BJ (cell line): ENCODE data around the gene TGFB1I1. TPM values are rescaled to one million over a fixed set of nuclear protein-coding genes. Genes with fewer than 3 reads are reported as not detected.
"Not testable (repeated sequence)": the region's sequence is repeated elsewhere in the genome, so short reads cannot be mapped to it uniquely, and the experiment has no call there.

Experiments used
- CTCF ChIA-PET: fragments of 350-600 bp; formaldehyde crosslinking; extraction: SDS; loops from one replicate; lab custom pipeline; 2021; ENCODE audit warnings: antibody characterized with exemption, inconsistent platforms; lab: Yijun Ruan, JAX
- POLR2A ChIA-PET: fragments of 300-600 bp; sonication (Branson Sonifier 250); formaldehyde crosslinking; extraction: SDS; loops from one replicate; lab custom pipeline; 2021; ENCODE audit warnings: antibody characterized with exemption; lab: Charles Lee
- DNase-seq: peaks from one replicate; pipeline ENCODE4 v3.0.0-alpha.2; 2011; ENCODE audit warnings: low read depth
- H3K27me3 ChIP-seq: 2 replicates; pipeline ENCODE4 v1.6.0; 2011; ENCODE audit warnings: low read length; ENCODE audit not compliant: control insufficient read depth, insufficient read depth
- H3K36me3 ChIP-seq: 2 replicates; pipeline ENCODE4 v1.5.1; 2011; ENCODE audit warnings: low read length; ENCODE audit not compliant: control insufficient read depth, insufficient read depth
- H3K4me3 ChIP-seq: 2 replicates; pipeline ENCODE4 v1.5.1; 2011; ENCODE audit warnings: low read depth, mild to moderate bottlenecking, control low read depth, low read length
- CTCF ChIP-seq: IDR thresholded peaks from 2 replicates; pipeline ENCODE4 v1.5.1; 2011; ENCODE audit warnings: low read depth, mild to moderate bottlenecking, control low read depth, inconsistent platforms, low read length, moderate library complexity; ENCODE audit not compliant: insufficient read depth
- polyA plus RNA-seq: library from polyadenylated mRNA; depleted of rRNA; stranded (reverse); fragments of >200 nt; gene quantifications from 2 replicates; pipeline ENCODE4 v1.2.3, GENCODE V29; 2011

TGFB1I1 gene
- polyA plus RNA-seq, 1 experiment = 92.3 TPM

GRCh38 chr16:31430380-31431052 is 41.4 kb upstream of the TGFB1I1 start:
- no peak for DNase-seq
- no peak overlapping the region for H3K4me3 ChIP-seq
- ChIA-PET POLR2A (no interaction called here), CTCF (interaction anchor here (0.7 to 1.3 kb wide), 3 partner anchors 9 to 21 kb away, joined by 3 read pairs; partner anchors contain the start of gene ZNF843)
- no peaks in the 10 kb centered on the region for H3K36me3 ChIP-seq
- H3K27me3 ChIP-seq = peaks cover 3% of the 10 kb centered on the region; the same call in 1 of the 2 replicates
- TF ChIP-seq CTCF = no peak

GRCh38 chr16:31435341-31436220 is 36.4 kb upstream of the TGFB1I1 start:
- ChIA-PET CTCF (interaction anchor here (0.7 kb wide), 1 partner anchor 291 kb away, joined by 3 read pairs; no protein-coding TSS in a partner anchor), POLR2A (no interaction called here)
- TF ChIP-seq CTCF = no peak
- Histone ChIP-seq H3K27me3 (no peaks in the 10 kb centered on the region), H3K36me3 (no peaks in the 10 kb centered on the region), H3K4me3 (no peak overlapping the region)
- no peak for DNase-seq

GRCh38 chr16:31436221-31437045 is 35.5 kb upstream of the TGFB1I1 start:
- no peaks in the 10 kb centered on the region for H3K36me3 ChIP-seq
- POLR2A ChIA-PET = no interaction called here
- TF ChIP-seq CTCF = no peak
- no peak for DNase-seq
- no peak overlapping the region for H3K4me3 ChIP-seq
- CTCF ChIA-PET = no interaction called here
- no peaks in the 10 kb centered on the region for H3K27me3 ChIP-seq

GRCh38 chr16:31438414-31438813 is 33.5 kb upstream of the TGFB1I1 start:
- CTCF ChIA-PET = no interaction called here
- H3K27me3 ChIP-seq = no peaks in the 10 kb centered on the region
- POLR2A ChIA-PET = no interaction called here
- no peaks in the 10 kb centered on the region for H3K36me3 ChIP-seq
- TF ChIP-seq CTCF = no peak
- no peak overlapping the region for H3K4me3 ChIP-seq
- no peak for DNase-seq

GRCh38 chr16:31439023-31439422 is 32.9 kb upstream of the TGFB1I1 start:
- H3K36me3 ChIP-seq, POLR2A ChIA-PET, DNase-seq, H3K4me3 ChIP-seq, H3K27me3 ChIP-seq: not testable (repeated sequence)
- CTCF ChIA-PET = interaction anchor here (0.7 kb wide), 1 partner anchor 53 kb away, joined by 3 read pairs; no protein-coding TSS in a partner anchor
